Natural killer cell (primary cell): ENCODE results near the gene SP110. TPM values are rescaled to one million over a fixed set of nuclear protein-coding genes. Genes with fewer than 3 reads are reported as not detected.
A peak's percentile ranks its signal among the peaks of the same experiment; 100 is the strongest.

Experiments
- ATAC-seq, 3 donors: fragments of 150-1000 bp in 2 of 3; fragments of 200-7000 bp in 1 of 3; cut with Tn5 transposase; 1 replicate in 1 of 3; 2 replicates in 2 of 3; pipeline ENCODE4 v1.10.0; 2021; ENCODE audit warnings: mild to moderate bottlenecking in 2 of 3, moderate library complexity in 2 of 3
- DNase-seq, 2 donors: peaks; one replicate each; pipeline versions ENCODE4 v3.0.0 to v3.0.0-alpha.2; 2013 to 2021; ENCODE audit warnings: mixed read lengths in 1 of 2
- H3K27ac ChIP-seq: one replicate; pipeline ENCODE4 v1.5.1; 2013; ENCODE audit warnings: mild to moderate bottlenecking, low read length
- H3K27me3 ChIP-seq: one replicate; pipeline ENCODE4 v1.6.1; 2013; ENCODE audit warnings: low read length; ENCODE audit not compliant: control insufficient read depth, insufficient read depth
- H3K36me3 ChIP-seq: one replicate; pipeline ENCODE4 v1.6.1; 2013; ENCODE audit warnings: low read length; ENCODE audit not compliant: control insufficient read depth, insufficient read depth
- H3K4me1 ChIP-seq: one replicate; pipeline ENCODE4 v1.6.1; 2013; ENCODE audit warnings: low read length; ENCODE audit not compliant: control insufficient read depth, insufficient read depth
- H3K4me3 ChIP-seq: one replicate; pipeline ENCODE4 v1.5.1; 2013; ENCODE audit warnings: low read length
- H3K9me3 ChIP-seq: one replicate; pipeline ENCODE4 v1.6.1; 2013; ENCODE audit warnings: low read length; ENCODE audit not compliant: control insufficient read depth, insufficient read depth
- H3K27ac Mint-ChIP-seq, 2 donors: one replicate each; pipeline ENCODE4 v1.8.0; 2022; ENCODE audit warnings: mild to moderate bottlenecking in 2 of 2, mixed read lengths in 2 of 2, moderate library complexity in 1 of 2
- H3K27me3 Mint-ChIP-seq, 2 donors: one replicate each; pipeline ENCODE4 v1.8.0; 2022; ENCODE audit warnings: low read depth in 2 of 2, mixed read lengths in 2 of 2
- H3K36me3 Mint-ChIP-seq: one replicate; pipeline ENCODE4 v1.8.0; 2022; ENCODE audit warnings: mixed read lengths
- H3K4me1 Mint-ChIP-seq, 2 donors: one replicate each; pipeline ENCODE4 v1.8.0; 2022; ENCODE audit warnings: mixed read lengths in 2 of 2
- H3K4me3 Mint-ChIP-seq: one replicate; pipeline ENCODE4 v1.8.0; 2022; ENCODE audit warnings: mild to moderate bottlenecking, moderate library complexity, mixed read lengths
- H3K9me3 Mint-ChIP-seq, 2 donors: one replicate each; pipeline ENCODE4 v1.8.0; 2022; ENCODE audit warnings: mixed read lengths in 2 of 2
- WGBS: methylation state at CpG from one replicate; pipeline ENCODE4 v1.1.7; 2013; ENCODE audit warnings: missing lambda C conversion rate; ENCODE audit not compliant: insufficient coverage; 5-methylcytosine and 5-hydroxymethylcytosine counted together
- intact Hi-C: fragments of 100-400 bp; cut with micrococcal nuclease; formaldehyde crosslinking; loops from one replicate; pipeline ENCODE4 v1.14.2; 2022
- total RNA-seq, 4 donors: library from RNA; stranded (reverse); fragments of 120-200 nt in 1 of 4; gene quantifications; one replicate each; pipeline versions ENCODE4 v1.2.3 to v1.2.4, GENCODE V29; 2013 to 2022
- TF ChIP-seq, protein P1 (sequence below): fragments of 200-600 bp; IDR thresholded peaks from one replicate; pipeline ENCODE4 v1.8.0; 2022; ENCODE audit warnings: antibody characterized with exemption

SP110 gene
- total RNA-seq, 3 donors from 2014 or later (not counting 1 experiment from before 2014, with no cell fraction given) = 92.7 to 132 (median 97.9) TPM

DNA sequence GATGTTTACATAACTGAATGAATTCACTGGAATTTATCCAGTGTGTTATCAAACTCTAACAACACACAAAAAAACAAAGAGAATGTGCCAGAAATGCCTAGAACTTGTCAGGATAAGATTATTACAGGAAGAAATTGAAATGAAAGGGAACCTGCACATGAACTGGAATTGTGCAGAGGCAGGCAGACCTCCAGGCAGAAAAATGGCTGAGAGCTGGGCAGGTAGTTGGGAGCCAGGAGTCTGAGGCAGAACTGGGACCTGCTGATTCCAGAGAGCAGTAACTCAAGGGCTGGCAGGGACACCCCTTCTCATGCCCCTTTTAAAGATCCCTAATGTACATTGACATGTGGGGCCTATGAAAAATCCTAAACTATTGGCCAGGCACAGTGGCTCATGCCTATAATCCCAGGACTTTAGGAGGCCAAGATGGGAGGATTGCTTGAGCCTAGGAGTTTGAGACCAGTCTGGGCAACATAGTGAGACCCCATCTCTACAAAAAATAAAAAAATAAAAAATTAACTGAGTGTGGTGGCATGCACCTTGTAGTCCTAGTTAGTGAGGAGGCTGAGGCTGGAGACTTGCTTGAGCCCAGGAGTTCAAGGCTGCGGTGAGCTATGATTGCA is 674 bp upstream of the SP110 start:
- Mint-ChIP-seq H3K4me1 (peaks cover 48 to 68% of the 10 kb centered on the region in 2 donors), H3K27me3 (no peaks in the 10 kb centered on the region), H3K4me3 (peak overlapping the region; percentile 99), H3K27ac (peak overlapping the region; percentile 96 to 97), H3K36me3 (peaks cover 10% of the 10 kb centered on the region), H3K9me3 (no peaks in the 10 kb centered on the region)
- Histone ChIP-seq H3K27ac (peak overlapping the region; percentile 83), H3K36me3 (peaks cover 15% of the 10 kb centered on the region), H3K9me3 (no peaks in the 10 kb centered on the region), H3K4me1 (peaks cover 43% of the 10 kb centered on the region), H3K27me3 (no peaks in the 10 kb centered on the region), H3K4me3 (peak overlapping the region; percentile 73)
- intact Hi-C loops = no loop called here
- no peak for ATAC-seq
- 100% methylated on average over 1 of the region's 1 CpG for WGBS
- TF ChIP-seq, protein P1, sequence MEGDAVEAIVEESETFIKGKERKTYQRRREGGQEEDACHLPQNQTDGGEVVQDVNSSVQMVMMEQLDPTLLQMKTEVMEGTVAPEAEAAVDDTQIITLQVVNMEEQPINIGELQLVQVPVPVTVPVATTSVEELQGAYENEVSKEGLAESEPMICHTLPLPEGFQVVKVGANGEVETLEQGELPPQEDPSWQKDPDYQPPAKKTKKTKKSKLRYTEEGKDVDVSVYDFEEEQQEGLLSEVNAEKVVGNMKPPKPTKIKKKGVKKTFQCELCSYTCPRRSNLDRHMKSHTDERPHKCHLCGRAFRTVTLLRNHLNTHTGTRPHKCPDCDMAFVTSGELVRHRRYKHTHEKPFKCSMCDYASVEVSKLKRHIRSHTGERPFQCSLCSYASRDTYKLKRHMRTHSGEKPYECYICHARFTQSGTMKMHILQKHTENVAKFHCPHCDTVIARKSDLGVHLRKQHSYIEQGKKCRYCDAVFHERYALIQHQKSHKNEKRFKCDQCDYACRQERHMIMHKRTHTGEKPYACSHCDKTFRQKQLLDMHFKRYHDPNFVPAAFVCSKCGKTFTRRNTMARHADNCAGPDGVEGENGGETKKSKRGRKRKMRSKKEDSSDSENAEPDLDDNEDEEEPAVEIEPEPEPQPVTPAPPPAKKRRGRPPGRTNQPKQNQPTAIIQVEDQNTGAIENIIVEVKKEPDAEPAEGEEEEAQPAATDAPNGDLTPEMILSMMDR = no peak
- DNase-seq = no peak

DNA sequence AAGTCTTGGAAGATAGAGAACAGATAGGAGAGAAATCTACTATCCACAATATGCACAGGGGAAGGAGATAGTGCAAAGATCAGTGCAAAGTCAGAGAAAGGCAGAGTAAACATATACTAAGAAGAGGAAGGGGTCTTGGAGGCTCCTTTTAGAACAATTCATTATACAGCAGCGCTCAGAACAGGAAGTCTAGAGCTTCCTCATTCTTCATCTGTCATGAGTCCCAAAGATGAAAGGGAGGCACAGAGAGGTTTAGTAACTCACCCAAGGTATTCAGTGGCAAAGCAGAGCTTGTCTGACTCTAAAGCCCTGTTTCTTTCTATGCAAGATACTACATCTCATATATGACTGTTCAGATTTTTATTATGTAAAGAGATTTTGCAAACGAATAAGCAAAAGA is 1.4 kb downstream of the SP110 start:
- no peaks in the 10 kb centered on the region for H3K27me3 Mint-ChIP-seq
- peak in 1 of 3 donors; percentile 42 for ATAC-seq

GRCh38 chr2:230217424-230217823 is 2.4 kb downstream of the SP110 start:
- Mint-ChIP-seq H3K27ac (peak overlapping the region; percentile 96 to 97), H3K27me3 (no peaks in the 10 kb centered on the region), H3K9me3 (no peaks in the 10 kb centered on the region), H3K4me1 (peaks cover 52 to 56% of the 10 kb centered on the region in 2 donors), H3K4me3 (peak overlapping the region; percentile 99), H3K36me3 (peaks cover 25% of the 10 kb centered on the region)
- peak overlapping the region; percentile 73 for H3K4me3 ChIP-seq
- H3K36me3 ChIP-seq = peaks cover 46% of the 10 kb centered on the region
- peaks cover 27% of the 10 kb centered on the region for H3K4me1 ChIP-seq
- ATAC-seq (no peak), DNase-seq (no peak)
- intact Hi-C loops = no loop called here
- WGBS = 67% methylated on average over 3 of the region's 3 CpGs
- H3K9me3 ChIP-seq = no peaks in the 10 kb centered on the region
- H3K27me3 ChIP-seq = no peaks in the 10 kb centered on the region
- TF ChIP-seq, protein P1 = no peak
- H3K27ac ChIP-seq = no peak overlapping the region

More for the DNA sequence above, 1.4 kb downstream of the SP110 start:
- Histone ChIP-seq H3K4me3 (peak overlapping the region; percentile 73), H3K4me1 (peaks cover 27% of the 10 kb centered on the region), H3K9me3 (no peaks in the 10 kb centered on the region), H3K27ac (no peak overlapping the region), H3K27me3 (no peaks in the 10 kb centered on the region), H3K36me3 (peaks cover 36% of the 10 kb centered on the region)
- Mint-ChIP-seq H3K9me3 (no peaks in the 10 kb centered on the region), H3K36me3 (peaks cover 25% of the 10 kb centered on the region), H3K4me1 (peaks cover 52 to 57% of the 10 kb centered on the region in 2 donors), H3K27ac (peak overlapping the region; percentile 96 to 97), H3K4me3 (peak overlapping the region; percentile 99)
- TF ChIP-seq, protein P1 = no peak
- 17% methylated on average over 1 of the region's 2 CpGs for WGBS
- intact Hi-C loops = no loop called here
- peak in 1 of 2 donors; percentile 50 for DNase-seq

DNA sequence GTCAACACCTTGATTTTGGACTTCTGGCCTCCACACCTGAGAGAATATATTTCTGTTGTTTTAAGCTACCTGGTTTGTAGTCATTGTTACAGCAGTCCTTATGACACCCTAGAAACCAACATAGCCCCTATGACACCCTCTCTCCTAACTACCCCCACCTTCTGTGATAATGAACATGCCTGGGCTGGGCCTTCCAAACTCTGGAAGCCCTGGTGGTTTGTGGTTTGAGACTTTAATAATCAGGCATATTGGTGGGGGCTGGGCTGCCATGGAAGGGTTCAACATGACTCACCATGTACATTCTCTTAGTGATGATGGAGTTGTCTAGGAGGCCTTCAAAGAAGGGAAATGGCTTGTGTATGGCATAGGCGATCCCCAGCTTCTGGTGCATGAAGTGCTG is 3.3 kb downstream of the SP110 start:
- TF ChIP-seq, protein P1 = no peak
- Mint-ChIP-seq H3K4me3 (no peak overlapping the region), H3K36me3 (peaks cover 33% of the 10 kb centered on the region), H3K27me3 (no peaks in the 10 kb centered on the region), H3K4me1 (peaks cover 52 to 56% of the 10 kb centered on the region in 2 donors), H3K27ac (peak overlapping the region in 1 of 2 donors; percentile 57), H3K9me3 (no peaks in the 10 kb centered on the region)
- H3K9me3 ChIP-seq = no peaks in the 10 kb centered on the region
- H3K4me1 ChIP-seq = peaks cover 25% of the 10 kb centered on the region
- whole genome bisulfite sequencing = 100% methylated on average over 1 of the region's 1 CpG
- H3K36me3 ChIP-seq = peaks cover 55% of the 10 kb centered on the region
- ATAC-seq (no peak), DNase-seq (no peak)
- intact Hi-C loops = no loop called here
- H3K27me3 ChIP-seq = no peaks in the 10 kb centered on the region
- H3K27ac ChIP-seq = no peak overlapping the region
- no peak overlapping the region for H3K4me3 ChIP-seq
